Measurements from ENCODE around the gene ZNF410.

GRCh38 chr14:73965216-73965615 lies 78.6 kb downstream of the ZNF410 start:
- TF ChIP-seq POLR2A (IDR thresholded peaks at IDR 0.05) (no peak), CTCF (IDR thresholded peaks at IDR 0.05) (no peak)

Data from ovary (tissue), 3 donors.